Breast epithelium (tissue), 3 donors: ENCODE measurements around the gene CNOT6L.

Experiments
- POLR2A ChIP-seq: fragments of 450-650 bp; IDR thresholded peaks from one replicate; pipeline ENCODE4 v1.6.1; 2016; ENCODE audit warnings: antibody characterized with exemption, mild to moderate bottlenecking, moderate library complexity
- POLR2AphosphoS5 ChIP-seq, 3 donors: sonication (generic); formaldehyde crosslinking; IDR thresholded peaks; one replicate each; pipeline ENCODE4 v1.6.1; 2017; ENCODE audit warnings: antibody characterized with exemption in 3 of 3

GRCh38 chr4:77844363-77844762, 25.2 kb upstream of the CNOT6L start:
- TF ChIP-seq POLR2A: no peak
- no peak for TF ChIP-seq POLR2AphosphoS5 (IDR thresholded peaks at IDR 0.05)
